ENCODE measurements around the gene OLFML3. TPM values are rescaled to one million over a fixed set of nuclear protein-coding genes. Genes with fewer than 3 reads are reported as not detected.

The OLFML3 gene
- total and polyA plus RNA-seq, 2 of the 8 experiments (the other 6 are each of a cell fraction or from before 2014, with no cell fraction given) = 56.0 to 72.3 TPM

GRCh38 chr1:113993072-113993471, 13.8 kb downstream of the OLFML3 start:
- Histone ChIP-seq H4K8ac (ENCODE audit: extremely low read depth, insufficient read depth, low read length) (no peak overlapping the region), H3K36me3 (ENCODE audit: control insufficient read depth in 2 of 4, insufficient read depth in 4 of 4, low read length in 3 of 4) (no peaks in the 10 kb centered on the region), H2AK5ac (ENCODE audit: low read depth, low read length) (no peak overlapping the region), H3K79me1 (ENCODE audit: low read depth, low read length) (no peaks in the 10 kb centered on the region), H2BK5ac (ENCODE audit: low read depth, low read length) (no peak overlapping the region), H3K27me3 (replicated peaks in 1 of 4; ENCODE audit: control insufficient read depth in 3 of 4, extremely low read depth in 1 of 4, insufficient read depth in 3 of 4, low read length in 3 of 4) (peaks cover 0 to 3% (median 0%) of the 10 kb centered on the region in 4 experiments; a peak in 1 of 7 replicates), H2BK15ac (ENCODE audit: low read length) (no peak overlapping the region), H3K18ac (ENCODE audit: extremely low read depth, low read length) (no peak overlapping the region), H2BK12ac (ENCODE audit: low read depth, low read length) (no peak overlapping the region), H3K4ac (replicated peaks; ENCODE audit: insufficient read length, low read depth, low read length) (no peak overlapping the region), H3K27ac (ENCODE audit: low read depth, low read length) (no peak overlapping the region), H3K23me2 (ENCODE audit: low read depth, low read length) (no peaks in the 10 kb centered on the region), H2BK120ac (replicated peaks; ENCODE audit: low read depth, low read length) (no peak overlapping the region), H3K56ac (replicated peaks; ENCODE audit: insufficient read length, low read depth, low read length) (no peak overlapping the region), H3K79me2 (ENCODE audit: control insufficient read depth in 1 of 2, insufficient read depth in 2 of 2, low read length in 2 of 2) (no peaks in the 10 kb centered on the region), H2AFZ (ENCODE audit: low read length) (no peak overlapping the region), H4K20me1 (replicated peaks in 1 of 2; ENCODE audit: control insufficient read depth in 1 of 2, insufficient read depth in 2 of 2, low read length in 2 of 2) (no peaks in the 10 kb centered on the region), H3K9ac (replicated peaks in 1 of 4; ENCODE audit: extremely low read depth in 1 of 4, low read depth in 3 of 4, low read length in 3 of 4) (no peak overlapping the region), H3K4me3 (ENCODE audit: extremely low read depth in 1 of 4, insufficient read depth in 2 of 4, low read depth in 3 of 4, low read length in 4 of 4) (no peak overlapping the region), H3K4me1 (replicated peaks in 1 of 4; ENCODE audit: control insufficient read depth in 3 of 4, insufficient read depth in 4 of 4, low read length in 3 of 4) (no peaks in the 10 kb centered on the region; a peak in 1 of 7 replicates), H3K9me3 (ENCODE audit: insufficient read depth in 2 of 2, low read depth in 1 of 2, low read length in 1 of 2) (no peaks in the 10 kb centered on the region; a peak in 3 of 4 replicates), H3K23ac (ENCODE audit: insufficient read length) (no peak overlapping the region), H3K4me2 (ENCODE audit: insufficient read depth in 1 of 2, low read depth in 2 of 2, low read length in 2 of 2) (no peak overlapping the region), H4K5ac (ENCODE audit: insufficient read length, low read depth, low read length) (no peak overlapping the region), H2BK20ac (ENCODE audit: low read length) (no peak overlapping the region), H4K91ac (replicated peaks; ENCODE audit: insufficient read length, low read length) (no peak overlapping the region), H3K14ac (ENCODE audit: insufficient read length) (no peak overlapping the region)
- ChIA-PET POLR2A (ENCODE audit: partially characterized antibody) (interaction anchor here (0.9 to 1.0 kb wide), 3 partner anchors 8 to 162 kb away, joined by 3 read pairs; no protein-coding TSS in a partner anchor), CTCF (ENCODE audit: partially characterized antibody) (interaction anchor here (1.0 to 1.7 kb wide), 8 partner anchors 8 to 126 kb away, joined by 3 to 10 read pairs (median 3); no protein-coding TSS in a partner anchor)
- FAIRE-seq (no peak), DNase-seq (ENCODE audit: low read depth in 1 of 2, low spot score in 2 of 2) (no peak)
- 93% methylated on average over 5 of the region's 5 CpGs; no CpG with 5 or more reads in 1 of the 2 experiments for WGBS, 2 experiments (ENCODE audit: extremely low coverage in 1 of 2, insufficient coverage in 1 of 2, insufficient read length in 1 of 2, insufficient replicate concordance in 2 of 2, low coverage in 1 of 2, low lambda C conversion rate in 2 of 2, missing lambda C conversion rate in 1 of 2)
- TF ChIP-seq TAF1 (IDR thresholded peaks at IDR 0.05; ENCODE audit: low read depth, low read length) (no peak), CBX8 (IDR thresholded peaks at IDR 0.05; ENCODE audit: borderline replicate concordance, low read depth, low read length) (no peak), RAD21 (IDR thresholded peaks at IDR 0.05 in 1 of 2, conservative IDR thresholded peaks at IDR 0.05 in 1 of 2; ENCODE audit: low read depth in 2 of 2, low read length in 2 of 2) (no peak), PHF8 (conservative IDR thresholded peaks at IDR 0.05; ENCODE audit: low read depth, low read length) (no peak), SP4 (IDR thresholded peaks at IDR 0.05; ENCODE audit: low read length) (no peak), TEAD4 (IDR thresholded peaks at IDR 0.05; ENCODE audit: low read depth, low read length) (no peak), SP1 (IDR thresholded peaks at IDR 0.05; ENCODE audit: low read depth, low read length) (no peak), RNF2 (IDR thresholded peaks at IDR 0.05; ENCODE audit: borderline replicate concordance, low read depth, low read length, missing control alignments, poor library complexity, severe bottlenecking) (no peak), CREB1 (IDR thresholded peaks at IDR 0.05) (no peak), CHD1 (IDR thresholded peaks at IDR 0.05; ENCODE audit: low read depth, low read length) (no peak), RXRA (IDR thresholded peaks at IDR 0.05; ENCODE audit: insufficient read depth, low read depth, low read length) (no peak), SAP30 (IDR thresholded peaks at IDR 0.05; ENCODE audit: insufficient read depth, insufficient replicate concordance, low read length) (no peak), TBP (IDR thresholded peaks at IDR 0.05; ENCODE audit: low read depth, low read length) (no peak)
- TF ChIP-seq, protein P1, sequence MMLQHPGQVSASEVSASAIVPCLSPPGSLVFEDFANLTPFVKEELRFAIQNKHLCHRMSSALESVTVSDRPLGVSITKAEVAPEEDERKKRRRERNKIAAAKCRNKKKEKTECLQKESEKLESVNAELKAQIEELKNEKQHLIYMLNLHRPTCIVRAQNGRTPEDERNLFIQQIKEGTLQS (IDR thresholded peaks at IDR 0.05; ENCODE audit: insufficient read depth, low read depth, low read length) = no peak

Measured in H1 (cell line).